ENCODE measurements around the gene EMC7. TPM values are rescaled to one million over a fixed set of nuclear protein-coding genes. Genes with fewer than 3 reads are reported as not detected.
"Not testable (repeated sequence)": the region's sequence is repeated elsewhere in the genome, so short reads cannot be mapped to it uniquely, and the experiment has no call there.

The EMC7 gene
- polyA plus RNA-seq (ENCODE audit: insufficient read length) = 46.7 TPM

DNA sequence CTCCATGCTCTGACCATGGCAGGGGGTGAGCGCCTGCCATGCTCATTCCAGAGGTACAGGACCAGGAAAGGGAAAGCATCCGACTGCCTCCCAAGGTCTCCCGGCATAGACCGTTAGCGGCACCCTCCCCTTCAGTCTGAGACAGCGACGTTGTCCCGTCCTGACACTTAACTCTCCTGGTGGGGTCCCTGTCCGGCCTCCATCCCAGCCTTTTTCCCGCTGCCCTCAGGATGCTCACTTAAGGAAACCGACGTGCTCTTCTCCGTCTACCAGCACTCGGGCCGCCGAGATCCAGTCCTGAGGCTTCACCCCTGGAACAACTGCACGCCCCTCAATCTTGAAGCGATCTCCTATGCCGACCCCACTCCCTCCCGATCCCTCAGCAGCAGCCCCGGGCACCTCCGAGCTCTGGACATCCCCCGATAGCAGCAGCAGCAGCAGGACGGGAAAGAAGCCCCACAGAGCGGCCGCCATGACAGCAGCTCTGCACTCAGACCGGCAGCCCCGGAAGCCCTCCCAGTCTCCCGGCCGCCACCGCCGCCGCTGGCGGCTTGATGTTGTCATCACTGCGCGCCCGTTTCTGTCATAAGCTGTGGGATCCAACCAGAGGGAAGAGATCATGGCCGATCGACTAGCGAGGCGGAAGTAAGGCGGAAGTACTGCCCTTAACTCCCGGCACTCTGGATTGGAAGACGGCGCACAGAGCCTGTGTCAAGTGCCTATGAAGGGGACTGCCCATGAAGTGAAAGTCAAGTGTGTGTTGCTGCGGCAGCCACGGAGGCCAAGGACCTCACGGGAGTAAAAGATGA lies at the start of gene EMC7, which contains the start of gene PGBD4:
TSS of gene EMC7 (minus strand) at position 497 of the 809 bp plus-strand sequence. CDS start at position 474, 23 bp downstream.
TSS of gene PGBD4 (plus strand) at position 718 of the 809 bp plus-strand sequence. CDS start 449 bp downstream, outside the sequence.
- peak; percentile 99 for DNase-seq

DNA sequence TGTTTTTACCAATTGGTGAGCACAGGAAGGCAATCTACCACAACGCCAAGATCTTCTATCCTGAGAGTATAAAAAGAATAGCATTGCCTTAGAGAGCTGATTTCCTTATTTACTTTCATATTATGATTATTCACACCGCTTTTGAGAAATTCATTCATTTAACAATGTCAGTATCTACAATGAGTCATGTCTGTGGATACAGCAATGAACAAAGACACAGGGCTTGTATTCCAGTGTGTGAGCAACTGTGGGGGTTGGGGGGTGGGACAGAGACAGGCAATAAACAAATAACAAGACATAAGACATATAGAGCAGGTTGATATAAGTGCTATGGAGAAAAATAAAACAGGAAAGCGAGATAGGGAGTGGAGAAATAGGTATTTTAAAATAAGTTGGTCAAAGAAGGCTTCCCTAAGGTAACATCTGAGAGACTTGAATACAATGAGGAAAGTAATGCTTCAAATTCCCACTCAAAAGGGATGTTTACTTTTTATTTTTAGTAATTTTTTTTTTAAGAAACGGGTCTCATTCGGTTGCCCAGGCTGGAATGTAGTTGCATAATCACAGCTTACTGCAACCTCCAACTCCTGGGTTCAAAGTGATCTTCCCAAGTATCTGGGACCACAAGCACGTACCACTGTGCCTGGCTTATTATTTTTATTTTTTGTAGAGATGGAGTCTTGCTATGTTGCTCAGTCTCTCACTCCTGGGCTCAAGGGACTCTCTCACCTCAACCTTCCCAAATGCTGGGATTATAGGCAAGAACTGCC lies 45.9 kb upstream of the EMC7 start:
- DNase-seq = no peak

DNA sequence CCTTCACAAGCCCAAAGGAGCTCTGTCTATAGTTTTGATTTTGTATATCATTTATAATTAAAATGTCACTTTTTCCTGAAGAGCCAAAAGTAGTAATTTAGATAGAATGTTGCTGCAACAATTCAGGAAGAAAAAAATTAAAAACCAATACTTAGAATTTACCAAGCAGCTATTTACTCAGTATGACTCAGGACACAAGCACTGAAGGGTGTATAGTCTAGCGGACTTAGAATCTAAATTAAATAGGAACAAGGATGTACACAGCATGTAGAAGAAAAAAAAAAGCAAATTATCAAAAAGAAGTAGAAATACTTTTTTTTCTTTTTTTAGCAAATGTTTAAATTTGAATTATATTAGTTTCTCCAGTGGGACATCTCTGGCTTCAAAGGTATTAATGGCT lies 31.8 kb upstream of the EMC7 start:
- no peak for DNase-seq

DNA sequence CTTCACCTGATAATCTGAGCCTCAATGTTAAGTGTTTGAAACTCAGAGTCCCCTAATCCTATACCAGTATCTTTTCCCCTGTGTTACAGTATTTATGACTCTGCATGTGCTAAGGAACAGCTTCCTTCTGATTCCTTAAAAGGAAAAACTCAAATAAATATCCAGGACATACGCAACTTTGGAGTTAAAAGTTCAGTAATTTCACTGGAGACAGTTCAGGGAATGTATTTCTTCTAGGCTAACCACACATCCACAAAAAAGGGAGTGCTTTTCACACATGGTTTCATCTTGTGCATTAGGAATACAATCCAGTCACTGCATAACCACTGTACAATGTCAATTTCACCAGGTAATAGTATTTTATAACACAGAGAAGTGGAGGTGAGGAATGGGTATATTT lies 31.2 kb upstream of the EMC7 start:
- no peak for DNase-seq

DNA sequence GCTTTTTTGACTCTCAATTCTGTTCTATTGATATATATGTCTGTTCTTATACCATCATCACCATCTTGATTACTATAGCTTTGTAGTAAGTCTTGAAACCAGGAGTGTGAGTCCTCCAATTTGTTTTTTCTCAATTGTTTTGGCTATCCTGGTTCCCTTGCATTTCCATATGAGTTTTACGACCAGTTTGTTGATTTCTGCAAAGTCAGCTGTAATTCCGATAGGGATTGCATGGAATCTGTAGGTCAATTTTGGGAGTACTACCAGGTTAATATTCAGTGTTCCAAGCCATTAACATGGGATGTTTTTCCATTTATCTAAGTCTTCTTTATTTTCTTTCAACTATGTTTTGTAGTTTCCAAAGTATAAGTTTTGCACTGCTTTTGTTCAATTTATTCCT lies 27.2 kb upstream of the EMC7 start:
- DNase-seq = no peak

DNA sequence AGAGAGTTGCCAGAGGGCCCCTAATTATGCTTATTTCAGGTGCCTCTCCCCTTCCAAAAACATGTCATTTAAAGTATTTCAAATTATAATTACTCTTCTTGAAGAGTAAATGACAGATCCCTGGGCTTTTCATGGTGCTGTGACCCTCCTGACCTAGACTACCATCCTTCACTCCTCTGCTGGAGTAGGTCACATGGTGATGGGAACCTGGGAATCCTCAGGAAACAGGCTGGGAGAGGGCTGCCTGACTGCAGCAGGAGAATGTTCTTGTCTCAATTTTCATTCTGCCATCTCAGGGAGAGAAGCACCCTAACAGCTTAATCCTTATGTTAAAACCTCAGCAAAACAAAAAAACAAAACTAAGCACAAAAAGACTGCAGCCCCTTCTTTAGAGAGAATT lies 24.9 kb upstream of the EMC7 start:
- DNase-seq = no peak

DNA sequence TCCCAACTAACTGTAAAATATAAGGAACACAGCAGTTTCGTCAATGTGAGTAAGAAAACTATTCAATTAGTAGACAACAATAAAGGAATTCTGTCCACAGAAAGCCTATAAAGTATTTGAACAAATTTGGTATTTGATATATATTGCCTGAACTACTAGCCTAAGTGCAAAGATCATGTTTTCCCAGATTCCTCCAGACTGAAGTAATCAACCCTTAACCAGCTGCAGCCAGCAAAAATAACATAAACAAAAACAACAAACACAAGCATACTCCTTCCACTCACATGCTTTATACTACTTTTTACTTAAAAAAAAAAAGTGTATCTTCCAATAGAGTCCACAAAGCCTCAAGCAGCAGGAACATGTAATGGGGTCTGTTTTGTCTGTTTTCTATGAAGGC lies 24.3 kb upstream of the EMC7 start:
- DNase-seq = no peak

DNA sequence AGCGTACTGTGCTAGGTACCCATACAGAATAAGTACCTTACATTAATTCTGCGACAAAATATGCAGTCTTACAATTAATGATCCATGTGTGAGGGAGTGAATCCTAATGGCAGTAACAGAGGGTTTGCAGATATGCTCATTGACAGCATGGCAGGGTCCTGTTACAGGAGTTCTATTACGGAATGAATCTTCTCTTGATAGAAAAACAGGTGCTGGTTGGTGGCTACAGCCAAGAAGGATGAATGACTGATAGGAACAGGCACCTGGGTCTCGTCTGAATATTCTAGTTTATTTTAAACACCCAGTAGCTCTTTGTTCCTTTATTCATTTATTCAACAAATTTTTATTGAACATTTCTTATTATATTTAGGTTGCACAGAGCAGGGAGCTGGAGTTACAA lies 23.0 kb upstream of the EMC7 start:
- no peak for DNase-seq

DNA sequence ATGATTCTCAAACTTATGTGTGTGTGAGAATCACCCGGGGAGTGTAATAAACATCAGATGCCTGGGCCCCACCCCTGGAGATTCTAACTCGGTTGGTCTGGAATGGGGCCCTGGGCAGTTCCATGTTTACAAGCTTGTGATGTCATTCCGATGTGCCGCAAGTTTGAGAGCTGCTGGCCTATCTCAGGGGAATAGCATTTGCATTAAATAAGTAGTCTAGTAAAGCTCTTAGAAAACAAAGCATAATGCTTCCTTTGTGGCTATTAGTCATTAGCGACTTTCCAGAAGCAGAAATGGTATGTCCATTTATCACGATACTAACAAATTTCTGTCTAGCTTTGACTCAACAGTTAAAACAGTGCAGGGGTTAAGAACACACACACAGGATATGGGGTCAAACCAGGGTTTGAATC lies 21.1 kb upstream of the EMC7 start:
- no peak for DNase-seq

DNA sequence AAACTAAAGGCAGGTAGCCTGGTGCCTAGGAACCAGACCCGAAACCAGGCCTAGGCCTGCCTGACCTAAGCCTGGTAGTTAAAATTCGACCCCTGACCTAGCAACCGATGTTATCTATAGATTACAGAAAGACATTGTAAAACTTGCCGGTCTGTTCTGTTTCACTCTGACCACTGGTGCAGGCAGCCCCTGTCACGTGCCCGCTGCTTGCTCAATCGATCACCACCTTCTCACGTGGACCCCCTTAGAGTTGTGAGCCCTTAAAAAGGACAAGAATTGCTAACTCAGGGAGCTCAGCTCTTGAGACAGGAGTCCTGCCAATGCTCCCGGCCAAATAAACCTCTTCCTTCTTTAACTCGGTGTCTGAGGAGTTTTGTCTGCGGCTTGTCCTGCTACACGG lies 20.1 kb upstream of the EMC7 start:
- not testable (repeated sequence) for DNase-seq

DNA sequence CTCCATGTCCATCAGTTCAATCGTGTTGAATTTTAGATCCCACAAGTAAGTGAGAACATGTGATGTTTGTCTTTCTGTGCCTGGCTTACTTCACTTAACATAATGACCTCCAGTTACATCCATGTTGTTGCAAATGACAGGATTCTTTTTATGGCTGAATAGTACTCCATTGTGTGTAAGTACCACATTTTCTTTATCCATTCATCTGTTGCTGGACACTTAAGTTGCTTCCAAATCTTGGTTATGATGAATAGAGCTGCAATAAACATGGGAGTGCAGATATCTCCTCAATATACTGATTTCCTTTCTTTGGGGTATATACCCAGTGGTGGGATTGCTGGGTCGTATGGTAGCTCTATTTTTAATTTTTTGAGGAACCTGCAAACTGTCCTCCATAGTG lies 18.8 kb upstream of the EMC7 start:
- DNase-seq = not testable (repeated sequence)

DNA sequence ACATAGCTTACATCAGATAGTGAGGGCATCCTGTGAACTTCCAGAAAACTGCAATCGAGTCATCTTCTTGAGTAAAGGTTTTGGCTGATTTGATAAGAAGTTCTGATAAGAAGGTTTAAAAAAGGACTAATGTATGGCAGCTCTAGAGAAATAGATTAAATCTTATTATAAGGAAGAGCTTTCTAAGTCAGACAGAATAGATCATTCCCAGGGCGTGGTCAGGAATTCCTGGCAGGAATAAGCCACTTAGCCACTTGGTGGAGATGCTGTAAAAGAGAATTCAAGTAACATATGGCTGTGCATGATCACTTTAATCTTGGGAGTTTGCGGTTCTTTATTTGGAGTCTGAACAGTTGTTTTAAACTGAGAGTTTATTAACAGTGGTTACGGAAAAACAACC lies 17.6 kb upstream of the EMC7 start:
- no peak for DNase-seq

DNA sequence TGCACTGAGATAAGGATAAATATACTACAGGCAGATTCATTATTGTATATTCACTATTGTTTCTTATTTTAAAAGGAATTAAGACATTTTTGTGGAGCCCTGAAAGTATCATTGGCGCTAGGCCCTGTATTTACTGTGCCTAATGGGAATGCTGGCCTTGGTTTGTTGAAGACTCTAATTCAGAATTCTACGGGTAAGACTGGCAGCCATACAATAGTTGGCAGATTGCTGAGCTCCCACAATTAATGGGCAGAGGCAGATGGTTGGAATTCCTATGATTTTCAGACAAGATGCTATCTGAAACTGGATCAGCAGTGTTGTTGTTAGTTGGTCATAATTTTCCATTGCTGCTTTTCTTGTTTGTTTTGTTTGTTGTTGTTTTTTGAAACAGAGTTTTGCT lies 15.0 kb upstream of the EMC7 start:
- DNase-seq = peak; percentile 9

DNA sequence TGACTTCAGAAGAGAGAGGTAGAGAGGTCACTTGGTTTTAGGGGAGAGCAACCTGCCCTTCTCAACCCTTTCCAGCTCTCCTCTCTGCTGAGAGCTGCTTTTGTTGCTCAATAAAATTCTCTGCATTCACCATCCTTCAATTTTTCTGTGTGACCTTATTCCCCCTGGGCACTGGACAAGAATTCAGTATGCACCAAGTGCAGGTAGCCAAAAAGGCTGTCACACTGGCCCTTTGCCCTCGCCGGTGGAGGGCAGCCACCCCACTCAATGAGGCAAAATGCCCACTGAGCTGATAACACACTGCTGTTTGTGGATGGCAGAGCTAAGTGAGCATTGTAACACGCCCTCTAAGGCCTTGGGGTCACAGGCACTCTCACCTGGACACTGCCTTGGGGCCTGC lies 13.1 kb upstream of the EMC7 start:
- DNase-seq = no peak

DNA sequence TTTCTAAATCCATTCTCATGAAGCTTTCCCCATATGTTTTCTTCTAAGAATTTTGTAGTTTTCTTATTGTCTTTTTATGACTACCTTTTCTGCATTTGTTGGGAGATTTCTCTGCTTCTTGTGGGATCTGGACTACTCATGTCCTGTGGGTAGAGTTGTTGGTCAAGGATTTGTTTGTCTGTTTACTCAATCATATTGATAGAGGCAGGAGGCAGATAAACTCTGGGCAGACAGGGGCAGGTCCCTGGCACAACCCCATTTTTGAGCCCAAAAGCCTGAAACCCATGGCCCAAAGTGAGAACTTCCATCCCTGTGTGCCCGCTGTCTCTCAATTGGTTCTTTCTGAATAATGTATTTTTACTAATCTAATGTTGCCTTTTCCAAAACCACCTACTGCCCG lies 12.6 kb upstream of the EMC7 start:
- no peak for DNase-seq

DNA sequence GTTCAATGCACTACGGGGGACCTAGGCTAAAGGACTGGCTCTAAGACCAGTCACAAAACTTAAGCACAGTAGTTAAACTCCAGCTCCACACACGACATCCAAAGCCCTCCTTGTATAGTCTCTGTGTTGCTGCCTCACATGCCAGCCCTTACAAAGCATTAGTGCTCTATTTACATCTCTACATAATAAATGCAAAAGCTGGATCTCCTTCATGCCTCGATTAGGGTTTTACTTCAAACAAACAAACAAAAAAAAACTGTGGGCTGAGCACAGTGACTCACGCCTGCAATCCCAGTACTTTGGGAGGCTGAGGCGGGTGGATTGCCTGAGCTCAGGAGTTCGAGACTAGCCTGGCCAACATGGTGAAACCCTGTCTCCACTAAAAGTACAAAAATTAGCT lies 9.8 kb upstream of the EMC7 start:
- DNase-seq = no peak

DNA sequence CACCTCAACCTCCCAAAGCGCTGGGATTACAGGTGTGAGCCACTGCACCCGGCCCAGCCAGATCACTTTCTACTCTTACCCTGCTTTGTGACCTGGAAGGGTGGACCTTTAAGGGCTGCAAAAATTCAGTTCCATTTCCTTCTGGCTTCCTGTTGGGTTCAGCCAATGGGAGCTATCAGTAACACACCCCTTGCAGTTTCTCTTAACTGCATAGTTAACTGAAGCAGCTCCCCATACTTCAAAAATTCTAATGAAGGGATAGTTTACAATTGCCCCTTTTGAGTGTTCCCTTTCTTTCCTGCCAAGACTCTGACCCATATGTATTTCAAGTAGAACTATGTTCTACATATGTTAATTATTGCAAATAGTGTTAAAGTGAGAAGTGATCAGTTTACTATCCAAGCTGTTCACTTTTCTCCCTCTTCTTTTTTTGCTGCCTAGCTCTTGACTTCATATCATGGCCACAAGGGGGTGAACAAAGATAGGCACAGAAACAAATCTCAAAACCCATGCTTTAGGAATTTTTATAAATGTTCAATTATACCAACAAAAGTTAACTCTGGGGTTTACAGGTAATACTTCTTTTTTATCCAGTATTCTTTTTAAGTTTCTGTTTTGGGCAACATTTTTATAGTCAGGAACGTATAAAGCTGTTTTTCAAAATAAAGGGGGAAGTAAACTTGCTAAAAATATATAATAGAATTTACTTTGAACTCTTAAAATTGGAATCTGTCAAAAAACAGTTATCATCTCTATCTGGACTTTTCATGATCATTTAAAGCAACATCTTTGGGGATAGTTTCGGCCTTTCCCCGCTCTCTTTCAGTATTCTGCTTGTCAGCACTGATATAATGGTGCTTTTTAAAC lies 8.4 kb upstream of the EMC7 start:
- peak; percentile 12 for DNase-seq

DNA sequence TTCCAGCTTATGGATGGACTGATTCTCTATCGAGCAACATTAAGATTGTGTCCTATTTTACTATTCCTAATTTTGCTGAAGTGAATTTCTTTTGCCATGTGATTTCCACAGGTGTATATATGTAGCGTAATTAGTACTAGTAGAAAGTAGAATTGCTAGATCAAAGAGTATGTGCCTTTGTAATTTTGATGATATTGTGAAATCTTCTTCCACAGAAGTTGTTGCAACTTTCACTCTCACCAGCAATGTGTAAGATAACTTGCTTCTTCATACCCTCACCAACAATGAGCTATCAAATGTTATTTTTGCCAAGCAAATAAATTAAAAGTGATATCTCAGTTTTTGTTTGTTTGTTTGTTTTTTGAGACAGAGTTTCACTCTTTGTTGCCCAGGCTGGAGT lies 5.7 kb upstream of the EMC7 start:
- DNase-seq = no peak

DNA sequence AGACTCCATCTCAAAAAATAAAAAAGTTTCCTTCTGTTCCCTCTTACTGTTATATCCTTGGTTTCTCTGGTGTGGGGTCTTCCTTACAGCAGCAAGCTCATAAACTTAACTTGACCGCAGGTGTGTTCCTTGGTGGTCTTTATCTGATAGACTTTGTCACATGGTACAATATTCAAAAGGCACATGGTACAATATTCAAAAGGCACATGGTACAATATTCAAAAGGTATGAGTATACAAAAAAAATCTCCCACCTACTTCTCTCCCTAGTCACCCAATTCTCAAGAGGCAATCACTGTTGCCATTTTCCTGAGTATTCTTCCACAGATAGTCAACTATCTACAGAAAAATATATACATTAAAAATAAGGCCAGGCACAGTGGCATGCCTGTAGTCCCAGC lies 4.8 kb upstream of the EMC7 start:
- DNase-seq = no peak

DNA sequence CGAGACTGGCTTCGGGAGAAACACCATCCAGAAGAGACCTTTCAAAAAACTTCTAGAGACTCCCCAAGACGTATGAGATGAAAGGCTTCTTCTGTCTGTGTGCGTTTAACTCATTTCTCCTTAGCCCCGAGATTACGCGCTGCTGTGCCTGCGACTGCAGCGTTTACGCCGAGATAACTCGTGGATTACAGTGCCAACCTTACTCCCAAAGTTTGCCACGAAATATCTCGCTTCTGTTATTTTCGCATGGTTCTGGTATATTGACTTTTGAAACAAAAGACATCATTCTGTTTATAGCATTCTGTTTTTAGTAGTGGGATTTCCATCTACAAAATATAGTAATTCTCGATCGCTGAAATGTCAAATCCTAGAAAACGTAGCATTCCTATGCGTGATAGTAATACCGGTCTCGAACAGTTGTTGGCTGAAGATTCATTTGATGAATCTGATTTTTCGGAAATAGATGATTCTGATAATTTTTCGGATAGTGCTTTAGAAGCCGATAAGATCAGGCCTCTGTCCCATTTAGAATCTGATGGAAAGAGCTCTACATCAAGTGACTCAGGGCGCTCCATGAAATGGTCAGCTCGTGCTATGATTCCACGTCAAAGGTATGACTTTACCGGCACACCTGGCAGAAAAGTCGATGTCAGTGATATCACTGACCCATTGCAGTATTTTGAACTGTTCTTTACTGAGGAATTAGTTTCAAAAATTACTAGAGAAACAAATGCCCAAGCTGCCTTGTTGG lies 688 bp upstream of the EMC7 start:
- DNase-seq = no peak

DNA sequence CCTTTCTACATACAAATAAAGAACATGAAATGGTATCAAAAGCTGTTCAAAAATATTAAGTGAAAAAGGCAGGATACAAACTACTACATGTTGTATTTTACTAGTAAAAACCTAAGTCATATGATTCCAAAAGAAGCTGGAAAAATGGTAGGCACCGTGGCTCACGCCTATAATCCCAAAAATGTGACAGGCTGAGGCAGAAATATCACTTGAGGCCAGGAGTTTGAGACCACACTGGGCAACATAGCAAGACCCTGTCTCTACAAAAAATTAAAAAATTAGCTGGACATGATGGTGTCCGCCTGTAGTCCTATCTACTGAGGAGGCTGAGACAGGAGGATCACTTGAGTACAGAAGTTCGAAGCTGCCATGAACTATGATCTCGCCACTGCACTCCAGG lies 1.7 kb downstream of the EMC7 start:
- DNase-seq = no peak

DNA sequence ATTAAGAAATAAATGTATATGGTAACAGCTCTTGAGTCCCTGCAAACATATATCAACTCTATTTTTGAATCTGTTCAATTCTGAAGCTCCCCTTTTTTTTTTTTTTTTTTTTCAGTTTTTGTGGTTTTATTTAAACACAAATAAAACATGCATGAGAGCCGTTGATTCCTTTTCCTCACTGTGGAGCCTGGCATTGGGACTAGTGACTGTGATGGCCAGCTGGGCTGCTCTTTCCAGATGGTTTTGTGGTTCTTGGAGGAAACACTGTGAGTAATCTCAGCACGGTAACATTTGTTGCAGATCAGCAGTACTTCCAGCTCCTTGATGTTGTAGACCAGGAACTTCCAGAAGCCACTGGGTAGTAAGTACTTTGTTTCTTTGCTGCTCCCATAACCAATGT lies 15.9 kb downstream of the EMC7 start:
- DNase-seq = no peak
